HL-60/S4 treated with phorbol 12-myristate 13-acetate at 8.2 ng/mL for 4 days and 3 days (cell line): ENCODE results near the gene SPAG4.

Source experiments
- in situ Hi-C: fragments of 300-500 bp; cut with MboI; formaldehyde crosslinking; loops from 2 replicates; pipeline ENCODE4 v1.15.0; 2022; ENCODE audit warnings: low sequenced_read_pairs

SPAG4 gene

DNA sequence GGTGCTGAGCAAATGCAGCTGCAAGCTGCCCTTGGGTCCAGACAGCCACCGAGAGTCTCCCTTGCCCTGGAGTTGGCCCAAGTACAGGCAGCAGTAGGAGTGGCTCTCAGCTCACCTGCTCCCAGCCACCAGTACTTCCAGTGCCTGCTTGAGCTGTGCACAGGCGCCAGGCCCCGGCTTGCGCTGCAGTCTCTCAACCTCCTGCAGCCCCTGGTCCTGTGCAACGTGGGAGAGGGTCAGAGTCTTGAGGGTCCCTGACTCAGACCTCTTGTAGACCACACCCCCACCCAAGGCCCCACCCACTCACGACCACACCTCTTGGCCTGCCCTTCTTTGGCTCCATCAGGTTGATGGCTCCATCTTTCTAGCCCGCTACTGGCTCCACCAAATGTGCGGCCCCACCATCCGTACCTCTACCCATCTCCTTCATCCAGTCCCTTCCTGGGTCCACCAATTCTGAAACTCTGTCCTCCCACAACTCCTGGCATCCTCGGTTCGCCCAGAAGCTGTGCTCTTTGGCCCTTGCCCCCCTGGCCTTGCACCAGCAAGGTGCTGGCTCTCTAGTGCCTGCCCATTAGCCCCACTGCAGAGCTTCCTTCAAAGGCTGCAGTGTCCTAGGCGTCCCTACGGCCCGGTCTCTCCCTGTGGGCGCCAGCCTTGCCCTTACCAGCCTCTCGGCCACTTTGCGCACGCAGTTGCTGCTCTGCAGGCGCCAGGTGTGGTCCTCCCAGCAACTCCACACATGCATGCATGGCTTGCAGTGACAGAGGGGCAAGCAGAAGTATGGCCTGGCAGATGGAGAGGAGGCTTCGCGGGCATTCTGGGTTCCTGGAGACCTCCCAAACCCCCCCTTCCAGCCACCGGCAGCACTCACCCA is 16.5 kb upstream of the SPAG4 start:
- in situ Hi-C loops = no loop called here

- in situ Hi-C loops = no loop called here
These were observed 15.9 kb upstream of the SPAG4 start for GRCh38 chr20:35599776-35600120.

DNA sequence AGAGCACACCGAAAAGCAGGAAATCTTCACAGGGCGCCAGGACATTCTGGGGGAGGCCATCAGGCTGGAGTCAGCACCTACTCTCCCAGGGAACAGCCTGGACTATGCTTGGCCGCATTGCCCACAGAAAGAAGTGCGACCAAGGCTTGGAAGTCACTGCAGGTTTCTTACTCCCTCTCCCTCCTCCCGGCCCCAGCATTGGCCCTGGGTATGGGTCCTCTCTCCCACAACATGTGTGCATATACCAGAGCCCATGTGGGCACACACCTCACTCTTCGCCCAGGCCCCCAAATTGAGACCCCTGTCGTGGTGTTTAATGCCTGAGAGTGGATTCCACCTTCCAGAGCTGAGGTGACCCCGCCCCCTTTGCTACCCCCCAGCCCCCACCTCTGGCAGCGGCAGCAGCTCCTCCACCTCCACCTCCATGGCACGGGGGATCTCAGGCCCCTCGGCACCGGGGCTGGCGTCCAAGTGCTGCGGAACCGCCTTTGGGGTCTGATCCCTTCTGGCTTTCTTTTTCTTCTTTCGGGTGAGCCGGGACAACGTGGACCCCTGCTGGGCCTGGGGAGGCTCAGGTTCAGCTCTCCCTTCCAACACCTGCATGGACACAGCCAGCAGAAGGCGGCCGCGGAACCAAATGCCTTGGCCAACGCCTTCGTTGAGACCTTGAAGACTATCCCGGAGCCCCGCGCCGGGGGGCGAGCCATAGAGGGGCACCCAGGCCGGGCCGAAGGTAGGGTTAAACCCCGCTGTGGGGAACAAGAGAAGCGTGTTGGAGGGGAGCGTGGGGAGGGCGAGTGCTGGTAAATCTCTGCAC is 15.2 kb upstream of the SPAG4 start:
- in situ Hi-C loops = no loop called here

DNA sequence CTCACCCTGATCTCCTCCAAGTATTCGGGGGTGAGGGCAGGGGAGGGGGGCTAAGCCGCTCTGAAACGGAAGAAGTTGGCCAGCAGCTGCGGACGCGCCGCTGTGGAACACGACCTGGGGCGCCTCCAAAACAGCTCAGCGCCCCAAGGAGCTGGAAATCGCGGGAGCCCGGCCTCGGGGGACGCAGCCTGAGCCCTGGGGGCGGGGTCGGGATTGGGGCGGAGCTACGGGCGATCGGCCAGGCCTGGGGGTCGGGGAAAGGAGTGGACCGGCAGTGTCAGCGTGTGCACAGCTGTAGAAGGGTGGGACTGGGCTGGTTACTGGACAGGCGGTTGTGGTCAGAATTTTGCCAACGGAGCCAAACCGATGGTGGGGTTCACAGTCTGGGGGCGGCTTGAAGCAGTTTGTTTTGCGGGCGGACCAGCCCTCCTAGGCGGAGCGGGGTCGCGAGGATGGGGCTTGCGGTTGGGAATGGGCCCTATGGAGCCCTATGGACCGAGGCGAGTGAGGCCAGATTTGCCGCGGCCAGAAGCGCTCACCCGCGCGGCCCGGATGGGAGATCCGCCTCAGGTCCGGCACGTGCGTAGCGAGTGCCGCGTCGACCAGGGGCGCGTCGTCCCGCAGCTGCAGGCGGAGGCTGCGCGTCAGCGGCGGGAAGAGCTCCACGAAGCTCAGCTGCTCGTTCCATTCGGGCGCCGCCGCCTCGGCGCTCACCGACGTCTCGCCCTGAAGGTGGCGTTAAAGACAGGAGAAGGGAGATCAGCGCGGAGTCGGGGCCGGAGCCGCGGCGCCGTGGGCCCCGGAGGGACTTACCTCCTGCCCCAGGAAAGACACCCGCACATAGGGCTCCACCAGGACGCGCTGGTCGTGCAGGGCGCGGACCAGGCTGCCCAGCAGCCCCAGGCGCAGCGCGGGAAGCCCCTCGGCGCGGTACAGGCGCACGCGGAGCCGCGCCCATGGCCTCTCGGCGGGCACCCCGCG is 14.3 kb upstream of the SPAG4 start:
- in situ Hi-C loops = no loop called here

- in situ Hi-C loops = no loop called here
These were observed 13.6 kb upstream of the SPAG4 start for GRCh38 chr20:35601990-35602389.

- in situ Hi-C loops = no loop called here
These were observed 12.7 kb upstream of the SPAG4 start for GRCh38 chr20:35602851-35603495.

DNA sequence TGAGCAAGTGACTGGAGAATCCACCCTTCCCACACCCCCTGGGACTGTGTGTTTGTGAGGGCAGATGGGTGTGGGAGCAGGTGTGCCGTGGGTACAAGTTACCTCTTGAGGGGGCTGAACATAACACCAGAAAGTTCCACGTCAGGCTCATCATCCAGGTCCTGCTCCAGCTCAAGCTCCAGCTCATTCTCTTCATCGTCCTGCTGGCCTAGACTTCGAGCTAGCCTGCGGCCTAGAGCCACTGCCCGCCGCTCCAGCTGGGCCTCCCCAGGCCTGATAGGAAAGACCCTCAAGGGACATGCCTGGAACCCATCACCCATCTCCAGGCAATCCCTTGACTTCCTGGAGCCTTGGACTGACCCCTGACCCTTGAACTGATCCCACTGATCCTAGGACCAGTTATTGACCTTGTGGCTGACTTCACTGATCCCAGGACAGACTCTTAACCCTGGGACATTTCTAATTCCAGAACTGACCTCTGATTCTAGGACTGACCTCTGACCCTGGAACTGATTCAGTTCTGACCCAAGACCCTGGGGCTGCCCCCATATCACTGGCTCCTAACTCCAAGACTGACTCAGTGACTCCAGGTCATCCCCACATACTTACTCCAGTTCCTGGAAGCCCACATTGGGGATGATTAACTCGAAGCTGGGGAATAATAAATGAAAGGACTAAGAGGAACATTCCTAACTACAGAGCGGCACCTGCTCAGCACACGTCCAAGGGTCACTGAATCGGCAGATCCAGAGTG is 11.8 kb upstream of the SPAG4 start:
- in situ Hi-C loops = no loop called here

GRCh38 chr20:35604449-35604747 is 11.2 kb upstream of the SPAG4 start:
- in situ Hi-C loops = no loop called here

DNA sequence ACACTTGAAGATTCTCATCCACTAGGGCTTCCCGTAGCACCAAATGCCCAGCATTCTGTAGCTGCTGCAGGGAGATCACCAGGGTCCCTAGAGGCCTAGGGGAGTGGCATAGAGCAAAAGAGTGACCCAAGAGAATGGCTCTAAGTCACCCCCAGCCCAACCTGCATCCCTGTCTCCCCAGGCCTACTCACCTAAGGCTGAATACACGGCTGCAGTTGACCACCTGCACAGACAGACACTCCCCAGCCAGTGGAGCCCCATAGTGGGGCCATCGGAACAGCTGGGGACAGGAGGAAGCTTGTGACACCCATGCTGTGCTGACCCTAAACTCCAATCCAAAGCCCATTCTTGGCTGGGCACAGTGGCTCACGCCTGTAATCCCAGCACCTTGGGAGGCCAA is 9.5 kb upstream of the SPAG4 start:
- in situ Hi-C loops = no loop called here

DNA sequence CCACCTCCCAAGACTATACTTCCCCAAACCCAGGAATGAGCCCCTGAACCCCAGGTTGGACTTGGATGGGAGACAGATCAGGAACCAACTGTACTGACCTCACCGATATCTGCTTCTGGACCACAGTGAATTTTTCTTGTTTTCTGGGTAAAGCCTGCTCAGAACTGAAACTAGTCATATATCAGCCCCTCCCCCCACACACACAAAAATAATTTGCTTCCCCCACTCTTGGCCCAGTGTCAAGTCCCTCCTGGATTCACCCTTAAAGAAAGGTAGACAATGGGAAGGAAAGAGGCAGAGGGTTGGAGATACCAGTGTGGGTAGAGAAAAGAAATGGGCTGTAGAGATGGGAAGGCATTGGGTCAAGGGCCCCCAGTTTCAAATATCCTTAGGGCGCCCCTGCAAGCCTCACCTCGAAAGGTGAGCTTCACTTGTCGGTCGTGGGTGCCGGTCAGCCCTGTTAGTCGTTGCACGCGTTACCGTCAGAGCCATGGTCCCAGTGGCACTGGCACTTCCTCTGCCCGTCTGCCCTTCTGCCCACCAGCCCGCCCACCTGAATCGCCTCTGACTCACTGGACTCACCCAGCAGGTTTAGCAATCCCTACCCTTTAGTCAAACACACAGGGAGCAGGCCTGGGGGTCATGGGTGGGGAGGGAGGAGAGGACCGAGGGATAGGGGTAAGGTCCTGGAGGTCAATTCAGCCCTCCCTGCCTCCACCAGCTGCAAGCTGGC is 8.5 kb upstream of the SPAG4 start:
- in situ Hi-C loops = no loop called here

DNA sequence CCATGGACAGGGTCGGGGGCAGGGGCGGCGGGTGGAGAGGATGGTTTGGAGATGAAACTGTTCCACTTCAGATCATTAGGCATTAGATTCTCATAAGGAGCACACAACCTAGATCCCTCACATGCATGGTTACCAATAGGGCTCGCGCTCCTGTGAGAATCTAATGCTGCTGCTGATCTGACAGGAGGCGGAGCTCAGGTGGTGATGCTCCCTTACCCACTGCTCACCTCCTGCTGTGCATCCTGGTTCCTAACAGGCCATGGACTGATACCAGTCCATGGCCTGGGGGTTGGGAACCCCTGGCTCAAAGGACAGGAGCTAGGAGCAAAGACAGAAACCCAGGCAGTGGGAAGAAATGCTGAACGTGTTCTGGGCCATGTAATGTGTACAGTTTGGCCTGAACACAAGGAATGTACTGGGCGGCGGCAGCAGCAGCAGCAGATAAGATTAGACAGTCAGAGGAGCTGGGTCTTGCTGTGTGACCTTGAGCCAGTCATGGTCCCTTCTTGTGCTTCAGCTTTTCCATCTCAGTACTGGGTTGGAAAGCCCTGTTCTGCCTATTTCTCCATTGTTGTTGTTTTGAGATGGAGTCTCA is 4.7 kb upstream of the SPAG4 start:
- in situ Hi-C loops = no loop called here

GRCh38 chr20:35611482-35611881 is 4.1 kb upstream of the SPAG4 start:
- in situ Hi-C loops = no loop called here

DNA sequence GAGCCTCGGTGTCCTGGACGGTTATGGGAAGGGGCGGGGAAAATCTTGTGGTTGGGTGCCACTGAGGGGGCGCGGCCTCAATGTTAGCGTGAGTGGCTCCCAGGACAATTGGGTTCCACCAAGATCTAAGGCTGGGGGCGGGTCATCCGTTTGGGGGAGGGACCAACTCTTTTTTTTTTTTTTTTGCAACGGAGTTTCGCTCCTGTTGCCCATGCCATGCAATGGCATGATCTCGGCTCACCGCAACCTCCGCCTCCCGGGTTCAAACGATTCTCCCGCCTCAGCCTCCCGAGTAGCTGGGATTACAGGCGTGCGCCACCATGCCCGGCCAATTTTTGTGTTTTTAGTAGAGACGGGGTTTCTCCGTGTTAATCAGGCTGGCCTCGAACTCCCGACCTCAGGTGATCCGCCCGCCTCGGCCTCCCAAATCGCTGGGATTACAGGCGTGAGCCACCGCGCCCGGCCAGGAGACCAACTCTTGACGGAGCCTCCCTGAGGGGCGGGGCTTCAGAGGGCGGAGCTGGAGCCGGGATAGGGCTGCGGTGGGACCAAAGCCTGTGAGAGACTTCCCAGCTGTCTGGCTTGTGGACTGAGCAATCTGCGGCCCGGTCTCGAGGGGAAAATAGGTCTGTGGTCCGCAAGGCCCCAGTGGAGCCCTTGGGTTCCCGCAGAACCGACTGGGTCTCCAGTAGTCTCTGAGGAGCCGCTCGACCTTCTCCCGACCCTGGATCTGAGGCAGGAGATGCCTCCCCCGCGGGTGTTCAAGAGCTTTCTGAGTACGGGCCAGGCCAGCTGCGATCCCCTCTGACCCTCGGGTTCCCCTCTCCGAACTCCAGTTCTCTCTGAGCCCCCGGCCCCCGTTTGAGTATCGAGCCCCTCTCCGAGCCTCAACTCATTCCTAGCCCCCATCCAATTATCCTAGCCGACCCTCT is 1.1 kb downstream of the SPAG4 start:
- in situ Hi-C loops = no loop called here

DNA sequence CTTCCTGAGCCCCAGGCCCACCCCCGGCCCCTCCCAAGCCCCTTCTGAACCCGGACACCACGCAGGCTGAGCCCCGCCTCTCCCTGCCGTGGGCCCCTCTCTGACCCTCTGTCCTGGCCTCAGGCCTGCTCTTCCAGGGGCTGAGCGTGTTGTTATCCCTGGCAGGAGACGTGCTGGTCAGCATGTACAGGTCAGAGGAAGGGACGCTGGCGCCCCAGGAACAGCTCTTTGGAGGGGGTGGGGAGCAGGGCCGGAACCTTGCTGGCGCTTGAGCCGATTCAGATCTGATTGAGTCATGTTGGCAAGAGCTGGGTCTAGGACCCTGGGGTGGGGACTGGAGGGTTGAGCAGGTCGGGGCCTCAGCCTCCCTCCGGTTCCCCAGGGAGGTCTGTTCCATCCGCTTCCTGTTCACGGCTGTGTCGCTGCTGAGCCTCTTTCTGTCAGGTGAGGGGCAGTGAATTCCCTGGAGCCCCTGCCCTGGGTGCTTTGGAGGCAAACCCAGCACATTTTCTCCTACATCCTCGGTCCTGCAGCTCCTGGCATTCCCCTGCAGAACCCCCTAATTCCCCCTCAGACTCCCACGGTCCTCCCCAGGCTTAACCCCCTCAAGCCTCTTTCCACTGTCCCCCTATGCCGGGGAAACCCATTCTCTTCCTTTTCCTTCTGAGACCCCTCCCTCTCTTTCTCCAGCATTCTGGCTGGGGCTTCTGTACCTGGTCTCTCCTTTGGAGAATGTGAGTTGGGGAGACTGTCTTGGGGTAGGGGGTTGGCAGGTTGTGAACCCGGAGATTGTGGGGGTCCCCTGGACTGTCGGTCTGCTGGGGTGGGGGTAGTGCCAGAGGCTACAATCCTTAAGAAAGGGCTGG is 2.0 kb downstream of the SPAG4 start:
- in situ Hi-C loops = no loop called here

- in situ Hi-C loops = no loop called here
These were observed 2.9 kb downstream of the SPAG4 start for GRCh38 chr20:35618263-35619131.
